Caco-2 (cell line): ENCODE data around the gene GFM2. TPM values are rescaled to one million over a fixed set of nuclear protein-coding genes. Genes with fewer than 3 reads are reported as not detected.
A peak's percentile ranks its signal among the peaks of the same experiment; 100 is the strongest.
"Not testable (repeated sequence)": the region's sequence is repeated elsewhere in the genome, so short reads cannot be mapped to it uniquely, and the experiment has no call there.

Experiments used
- BruUV-seq: library from RNA; stranded (reverse); fragments of 400-500 nt; replicated peaks from 2 replicates; lab custom pipeline; 2021; lab: Mats Ljungman, UMichigan
- CTCF ChIA-PET: fragments of 300-600 bp; sonication (Branson Sonifier 250); formaldehyde crosslinking; loops from one replicate; lab custom pipeline; 2022; ENCODE audit warnings: antibody characterized with exemption; lab: Charles Lee
- POLR2A ChIA-PET: fragments of 300-600 bp; sonication (Branson Sonifier 250); formaldehyde crosslinking; loops from one replicate; lab custom pipeline; 2022; ENCODE audit warnings: antibody characterized with exemption; lab: Charles Lee
- DNase-seq, 2 experiments: peaks; one replicate each; pipeline versions ENCODE4 v3.0.0 to v3.0.0-alpha.2; 2020 to 2022
- H3K27me3 ChIP-seq: replicated peaks from 2 replicates; pipeline ENCODE4 v1.6.0; 2011; ENCODE audit warnings: low read length; ENCODE audit not compliant: control insufficient read depth, insufficient read depth
- H3K36me3 ChIP-seq: 2 replicates; pipeline ENCODE4 v1.5.1; 2011; ENCODE audit warnings: low read length; ENCODE audit not compliant: control insufficient read depth, insufficient read depth
- H3K4me1 ChIP-seq: fragments of 250-450 bp; sonication (Bioruptor Pico); 2 replicates; pipeline ENCODE4 v1.5.1; 2020; ENCODE audit warnings: mild to moderate bottlenecking
- H3K4me3 ChIP-seq: 2 replicates; pipeline ENCODE4 v1.5.1; 2011; ENCODE audit warnings: low read depth, mild to moderate bottlenecking, control low read depth, low read length
- H3K9me3 ChIP-seq: fragments of 250-450 bp; sonication (Bioruptor Pico); 2 replicates; pipeline ENCODE4 v1.5.1; 2020; ENCODE audit warnings: mild to moderate bottlenecking, moderate library complexity
- H3K27ac Mint-ChIP-seq: one replicate; pipeline ENCODE4 v1.8.0; 2022; ENCODE audit warnings: mixed read lengths; ENCODE audit not compliant: unreplicated experiment
- H3K27me3 Mint-ChIP-seq: one replicate; pipeline ENCODE4 v1.8.0; 2022; ENCODE audit warnings: mixed read lengths; ENCODE audit not compliant: insufficient read depth, unreplicated experiment
- H3K36me3 Mint-ChIP-seq: one replicate; pipeline ENCODE4 v1.8.0; 2022; ENCODE audit warnings: mild to moderate bottlenecking, mixed read lengths; ENCODE audit not compliant: insufficient read depth, unreplicated experiment
- H3K4me1 Mint-ChIP-seq: one replicate; pipeline ENCODE4 v1.8.0; 2022; ENCODE audit warnings: low read depth, mixed read lengths; ENCODE audit not compliant: unreplicated experiment
- H3K4me3 Mint-ChIP-seq: one replicate; pipeline ENCODE4 v1.8.0; 2022; ENCODE audit warnings: mild to moderate bottlenecking, moderate library complexity, mixed read lengths; ENCODE audit not compliant: unreplicated experiment
- H3K9me3 Mint-ChIP-seq: one replicate; pipeline ENCODE4 v1.8.0; 2022; ENCODE audit warnings: mixed read lengths; ENCODE audit not compliant: unreplicated experiment
- intact Hi-C: fragments of 100-400 bp; cut with micrococcal nuclease; formaldehyde crosslinking; loops from one replicate; pipeline ENCODE4 v1.10.0; 2022; ENCODE audit not compliant: unreplicated experiment
- total RNA-seq: library from RNA; stranded (reverse); gene quantifications from 2 replicates; pipeline ENCODE4 v1.2.3, GENCODE V29; 2022
- TF ChIP-seq, protein P1 (sequence below), 2 experiments: fragments of 200-600 bp in 1 of 2; IDR thresholded peaks; 1 replicate in 1 of 2; 2 replicates in 1 of 2; pipeline versions ENCODE4 v1.5.1 to v1.8.0; 2011 to 2022; ENCODE audit warnings: antibody characterized with exemption in 1 of 2, control low read depth in 1 of 2, inconsistent platforms in 1 of 2, low read depth in 1 of 2, low read length in 1 of 2, mild to moderate bottlenecking in 1 of 2, moderate library complexity in 1 of 2; ENCODE audit not compliant: insufficient read depth in 1 of 2, severe bottlenecking in 1 of 2, unreplicated experiment in 1 of 2

GFM2 gene
- total RNA-seq, 1 experiment from 2014 or later = 43.6 TPM

DNA sequence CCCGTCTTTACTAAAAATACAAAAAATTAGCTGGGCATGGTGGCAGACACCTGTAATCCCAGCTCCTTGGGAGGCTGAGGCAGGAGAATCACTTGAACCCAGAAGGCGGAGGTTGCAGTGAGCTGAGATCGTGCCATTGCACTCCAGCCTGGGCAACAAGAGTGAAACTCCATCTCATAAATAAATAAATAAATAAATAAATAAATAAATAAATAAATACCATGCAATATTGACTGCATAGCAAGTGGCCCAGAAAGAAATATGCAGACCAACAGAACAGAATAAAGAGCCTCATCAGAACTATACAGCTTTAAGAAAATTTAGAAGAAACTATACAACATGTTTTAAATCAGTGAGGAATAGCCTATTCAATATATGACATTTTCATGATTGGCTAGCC is 88.8 kb downstream of the GFM2 start:
- H3K36me3 ChIP-seq, H3K27ac Mint-ChIP-seq, POLR2A ChIA-PET, H3K4me3 Mint-ChIP-seq, H3K4me1 ChIP-seq, H3K9me3 Mint-ChIP-seq, CTCF ChIA-PET, BruUV-seq, H3K4me3 ChIP-seq, H3K27me3 Mint-ChIP-seq, H3K9me3 ChIP-seq, intact Hi-C loops, H3K36me3 Mint-ChIP-seq, H3K27me3 ChIP-seq, DNase-seq: not testable (repeated sequence)
- peaks cover 20% of the 10 kb centered on the region for H3K4me1 Mint-ChIP-seq

DNA sequence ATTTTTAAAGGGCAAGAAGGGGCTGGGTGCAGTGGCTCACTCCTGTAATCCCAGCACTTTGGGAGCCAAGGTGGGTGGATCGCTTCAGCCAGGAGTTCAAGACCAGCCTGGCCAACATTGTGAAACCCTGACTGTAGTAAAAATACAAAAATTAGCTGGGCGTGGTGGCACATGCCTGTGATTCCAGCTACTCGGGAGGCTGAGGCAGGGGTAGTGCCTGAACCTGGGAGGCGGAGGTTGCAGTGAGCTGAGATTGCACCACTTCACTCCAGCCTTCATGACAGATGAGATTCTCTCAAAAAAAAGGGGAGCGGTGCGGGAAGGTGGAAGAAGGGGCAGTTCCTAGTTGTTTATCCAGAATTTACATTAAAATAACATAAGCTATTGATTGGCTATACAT is 90.5 kb downstream of the GFM2 start:
- H3K36me3 ChIP-seq, intact Hi-C loops, H3K9me3 ChIP-seq, H3K4me1 ChIP-seq, CTCF ChIA-PET, BruUV-seq, H3K4me3 Mint-ChIP-seq, H3K4me3 ChIP-seq, DNase-seq, POLR2A ChIA-PET, H3K27ac Mint-ChIP-seq, H3K27me3 ChIP-seq, H3K27me3 Mint-ChIP-seq, H3K36me3 Mint-ChIP-seq, H3K9me3 Mint-ChIP-seq: not testable (repeated sequence)
- peaks cover 13% of the 10 kb centered on the region for H3K4me1 Mint-ChIP-seq

DNA sequence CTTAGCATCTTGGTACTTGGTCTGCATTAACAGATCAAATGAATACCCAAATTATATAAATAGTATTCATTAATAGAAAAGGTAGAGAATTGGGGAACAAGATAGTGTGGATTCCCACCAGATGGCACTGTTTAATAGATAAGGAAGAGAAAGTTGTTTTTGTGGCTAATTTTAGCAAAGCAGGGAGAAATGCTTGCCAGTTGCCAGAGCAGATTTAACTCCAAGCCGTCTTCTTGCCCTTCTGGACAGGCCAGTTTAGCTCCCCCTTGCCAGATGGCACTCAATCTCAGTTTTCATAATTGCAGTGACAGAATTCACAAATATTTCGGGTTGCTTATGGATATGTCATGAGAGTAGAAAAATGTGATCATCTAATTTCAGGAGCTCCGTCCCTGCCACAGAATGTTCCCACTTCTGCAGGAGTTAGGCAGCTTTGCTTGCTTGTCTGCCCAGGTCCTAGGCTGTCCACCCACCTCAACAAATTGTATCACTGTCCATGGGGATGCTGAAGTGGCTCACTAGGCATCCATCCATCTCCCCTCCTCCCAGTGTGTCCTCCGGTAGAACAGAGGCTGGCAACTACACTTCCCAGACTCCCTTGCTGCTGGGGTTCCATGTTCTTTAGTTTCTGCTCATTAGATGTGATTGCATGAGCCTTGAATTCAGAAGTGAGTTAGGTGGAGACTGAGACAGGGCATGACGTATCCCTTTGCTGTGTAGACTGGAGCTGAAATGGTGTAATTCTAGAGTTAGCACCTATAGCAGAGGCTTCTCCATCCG is 93.7 kb downstream of the GFM2 start:
- no TSS peak for BruUV-seq
- peak in 1 of 2 experiments; percentile 30 for DNase-seq

More for the DNA sequence above, 93.7 kb downstream of the GFM2 start:
- peaks cover 18% of the 10 kb centered on the region for H3K4me1 Mint-ChIP-seq
- no peaks in the 10 kb centered on the region for H3K9me3 Mint-ChIP-seq
- Histone ChIP-seq H3K27me3 (no peaks in the 10 kb centered on the region), H3K4me3 (no peak overlapping the region), H3K4me1 (no peaks in the 10 kb centered on the region; the same call in 1 of the 2 replicates), H3K9me3 (no peaks in the 10 kb centered on the region; the same call in 1 of the 2 replicates), H3K36me3 (no peaks in the 10 kb centered on the region)
- H3K27me3 Mint-ChIP-seq = no peaks in the 10 kb centered on the region
- H3K27ac Mint-ChIP-seq = no peak overlapping the region
- no peak overlapping the region for H3K4me3 Mint-ChIP-seq
- ChIA-PET POLR2A (no interaction called here), CTCF (no interaction called here)
- intact Hi-C loops = loop anchor here (1.0 to 2.0 kb wide), 3 partner anchors 230 to 592 kb away; no protein-coding TSS in a partner anchor
- TF ChIP-seq, protein P1, sequence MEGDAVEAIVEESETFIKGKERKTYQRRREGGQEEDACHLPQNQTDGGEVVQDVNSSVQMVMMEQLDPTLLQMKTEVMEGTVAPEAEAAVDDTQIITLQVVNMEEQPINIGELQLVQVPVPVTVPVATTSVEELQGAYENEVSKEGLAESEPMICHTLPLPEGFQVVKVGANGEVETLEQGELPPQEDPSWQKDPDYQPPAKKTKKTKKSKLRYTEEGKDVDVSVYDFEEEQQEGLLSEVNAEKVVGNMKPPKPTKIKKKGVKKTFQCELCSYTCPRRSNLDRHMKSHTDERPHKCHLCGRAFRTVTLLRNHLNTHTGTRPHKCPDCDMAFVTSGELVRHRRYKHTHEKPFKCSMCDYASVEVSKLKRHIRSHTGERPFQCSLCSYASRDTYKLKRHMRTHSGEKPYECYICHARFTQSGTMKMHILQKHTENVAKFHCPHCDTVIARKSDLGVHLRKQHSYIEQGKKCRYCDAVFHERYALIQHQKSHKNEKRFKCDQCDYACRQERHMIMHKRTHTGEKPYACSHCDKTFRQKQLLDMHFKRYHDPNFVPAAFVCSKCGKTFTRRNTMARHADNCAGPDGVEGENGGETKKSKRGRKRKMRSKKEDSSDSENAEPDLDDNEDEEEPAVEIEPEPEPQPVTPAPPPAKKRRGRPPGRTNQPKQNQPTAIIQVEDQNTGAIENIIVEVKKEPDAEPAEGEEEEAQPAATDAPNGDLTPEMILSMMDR (IDR thresholded peaks at IDR 0.05; ENCODE audit: insufficient read depth in 1 of 2, low read depth in 1 of 2, low read length in 1 of 2, severe bottlenecking in 1 of 2, unreplicated experiment in 1 of 2) = peak; percentile 21 to 29
- no peaks in the 10 kb centered on the region for H3K36me3 Mint-ChIP-seq
